WTC11 (cell line): Measurements from ENCODE around the gene ZNF628. TPM values are rescaled to one million over a fixed set of nuclear protein-coding genes. Genes with fewer than 3 reads are reported as not detected.
A peak's percentile ranks its signal among the peaks of the same experiment; 100 is the strongest.

Experiments used
- ATAC-seq: fragments of 200-7000 bp; cut with Tn5 transposase; 2 replicates; pipeline ENCODE4 v1.10.0; 2021; ENCODE audit warnings: mild to moderate bottlenecking, moderate library complexity
- CTCF ChIA-PET: fragments of 300-600 bp; sonication (Branson Sonifier 250); formaldehyde crosslinking; loops from one replicate; lab custom pipeline; 2021; ENCODE audit warnings: antibody characterized with exemption; lab: Charles Lee
- POLR2A ChIA-PET: fragments of 350-600 bp; sonication (Branson Sonifier 250); formaldehyde crosslinking; loops from one replicate; lab custom pipeline; 2021; ENCODE audit warnings: antibody characterized with exemption; lab: Charles Lee
- DNase-seq: peaks from one replicate; pipeline ENCODE4 v3.0.0; 2021; ENCODE audit warnings: low spot score
- H3K27ac Mint-ChIP-seq: 2 replicates; pipeline ENCODE4 v1.8.0; 2021; ENCODE audit warnings: mixed read lengths
- H3K27me3 Mint-ChIP-seq: 2 replicates; pipeline ENCODE4 v1.8.0; 2021; ENCODE audit warnings: low read depth, mild to moderate bottlenecking, moderate library complexity, mixed read lengths
- H3K36me3 Mint-ChIP-seq: 2 replicates; pipeline ENCODE4 v1.8.0; 2021; ENCODE audit warnings: mixed read lengths
- H3K4me1 Mint-ChIP-seq: 2 replicates; pipeline ENCODE4 v1.8.0; 2022; ENCODE audit warnings: mixed read lengths
- H3K4me3 Mint-ChIP-seq: 2 replicates; pipeline ENCODE4 v1.8.0; 2021; ENCODE audit warnings: mild to moderate bottlenecking, moderate library complexity, mixed read lengths
- H3K9me3 Mint-ChIP-seq: 2 replicates; pipeline ENCODE4 v1.8.0; 2021; ENCODE audit warnings: mixed read lengths
- ATF2 ChIP-seq: sonication (generic); formaldehyde crosslinking; IDR thresholded peaks from 2 replicates; pipeline ENCODE4 v1.8.1; 2022; ENCODE audit warnings: low read depth, missing genetic modification reagents, borderline replicate concordance
- CTCF ChIP-seq: fragments of 200-600 bp; IDR thresholded peaks from 2 replicates; pipeline ENCODE4 v1.8.0; 2022; ENCODE audit warnings: antibody characterized with exemption
- E2F1 ChIP-seq: sonication (generic); formaldehyde crosslinking; IDR thresholded peaks from 2 replicates; pipeline ENCODE4 v1.8.0; 2022; ENCODE audit warnings: mild to moderate bottlenecking, missing genetic modification reagents
- ELF4 ChIP-seq: sonication (generic); formaldehyde crosslinking; IDR thresholded peaks from 2 replicates; pipeline ENCODE4 v1.8.1; 2022; ENCODE audit warnings: low read depth, mild to moderate bottlenecking, moderate library complexity, missing genetic modification reagents
- ERG ChIP-seq: fragments of 250-450 bp; sonication (Bioruptor Pico); IDR thresholded peaks from 2 replicates; pipeline ENCODE4 v1.8.0; 2021; ENCODE audit warnings: mild to moderate bottlenecking
- FOXJ3 ChIP-seq: sonication (generic); formaldehyde crosslinking; IDR thresholded peaks from 2 replicates; pipeline ENCODE4 v1.9.0; 2021; ENCODE audit warnings: missing genetic modification reagents, mild to moderate bottlenecking, borderline replicate concordance
- IRF1 ChIP-seq: sonication (generic); formaldehyde crosslinking; IDR thresholded peaks from 2 replicates; pipeline ENCODE4 v1.8.0; 2023; ENCODE audit warnings: missing genetic modification reagents
- JUN ChIP-seq: sonication (generic); formaldehyde crosslinking; IDR thresholded peaks from 2 replicates; pipeline ENCODE4 v1.8.0; 2023; ENCODE audit warnings: mild to moderate bottlenecking, missing genetic modification reagents
- MLX ChIP-seq: sonication (generic); formaldehyde crosslinking; IDR thresholded peaks from 2 replicates; pipeline ENCODE4 v1.8.1; 2023; ENCODE audit warnings: mild to moderate bottlenecking, missing genetic modification reagents, moderate library complexity
- MYBL2 ChIP-seq: sonication (generic); formaldehyde crosslinking; IDR thresholded peaks from 2 replicates; pipeline ENCODE4 v1.8.1; 2023; ENCODE audit warnings: mild to moderate bottlenecking, moderate library complexity, missing genetic modification reagents
- NFATC4 ChIP-seq: fragments of 250-450 bp; sonication (Bioruptor Pico); IDR thresholded peaks from 2 replicates; pipeline ENCODE4 v1.9.0; 2021; ENCODE audit warnings: mild to moderate bottlenecking
- NR1H2 ChIP-seq: sonication (generic); formaldehyde crosslinking; IDR thresholded peaks from 2 replicates; pipeline ENCODE4 v1.9.0; 2021; ENCODE audit warnings: mild to moderate bottlenecking, moderate library complexity, missing genetic modification reagents
- PREB ChIP-seq: sonication (generic); formaldehyde crosslinking; IDR thresholded peaks from 2 replicates; pipeline ENCODE4 v1.8.1; 2022; ENCODE audit warnings: mild to moderate bottlenecking, missing genetic modification reagents, moderate library complexity, borderline replicate concordance
- RELA ChIP-seq: sonication (generic); formaldehyde crosslinking; IDR thresholded peaks from 2 replicates; pipeline ENCODE4 v1.8.1; 2022; ENCODE audit warnings: missing genetic modification reagents, mild to moderate bottlenecking, borderline replicate concordance
- SMAD4 ChIP-seq: sonication (generic); formaldehyde crosslinking; IDR thresholded peaks from 2 replicates; pipeline ENCODE4 v1.8.0; 2022; ENCODE audit warnings: mild to moderate bottlenecking, missing genetic modification reagents
- TEAD1 ChIP-seq: sonication (generic); formaldehyde crosslinking; IDR thresholded peaks from 2 replicates; pipeline ENCODE4 v1.8.0; 2022; ENCODE audit warnings: mild to moderate bottlenecking, missing genetic modification reagents
- TEAD4 ChIP-seq: sonication (generic); formaldehyde crosslinking; IDR thresholded peaks from 2 replicates; pipeline ENCODE4 v1.8.0; 2022; ENCODE audit warnings: mild to moderate bottlenecking, missing genetic modification reagents
- ZNF219 ChIP-seq: sonication (generic); formaldehyde crosslinking; IDR thresholded peaks from 2 replicates; pipeline ENCODE4 v1.8.0; 2023; ENCODE audit warnings: missing genetic modification reagents, mild to moderate bottlenecking, borderline replicate concordance
- ZNF281 ChIP-seq: sonication (generic); formaldehyde crosslinking; IDR thresholded peaks from 2 replicates; pipeline ENCODE4 v1.8.0; 2023; ENCODE audit warnings: mild to moderate bottlenecking, missing genetic modification reagents
- total RNA-seq: library from RNA; stranded (reverse); gene quantifications from 3 replicates; pipeline ENCODE4 v1.2.3, GENCODE V29; 2021

Gene ZNF628
- total RNA-seq, 1 experiment from 2014 or later, result 23.6 TPM

- DNase-seq (no peak), ATAC-seq (no peak)
- no peaks in the 10 kb centered on the region for H3K9me3 Mint-ChIP-seq
- H3K27me3 Mint-ChIP-seq, result peaks cover 28% of the 10 kb centered on the region
- H3K4me3 Mint-ChIP-seq, result peak overlapping the region; percentile 84
- POLR2A ChIA-PET, result no interaction called here
- CTCF ChIA-PET, result interaction anchor here (0.6 to 2.2 kb wide), 5 partner anchors 10 to 170 kb away, joined by 3 to 16 read pairs (median 7); partner anchors contain the start of gene ZNF628
- H3K27ac Mint-ChIP-seq, result no peak overlapping the region
- TF ChIP-seq SMAD4 (CRISPR knock-in tag) (no peak), FOXJ3 (no peak), TEAD4 (CRISPR knock-in tag) (no peak), ATF2 (CRISPR knock-in tag) (no peak), E2F1 (CRISPR knock-in tag) (no peak), IRF1 (CRISPR knock-in tag) (no peak), NR1H2 (CRISPR knock-in tag) (no peak), JUN (CRISPR knock-in tag) (no peak), ZNF219 (no peak), TEAD1 (CRISPR knock-in tag) (no peak), ELF4 (CRISPR knock-in tag) (no peak)
- H3K4me1 Mint-ChIP-seq, result peaks cover 47% of the 10 kb centered on the region
- no peaks in the 10 kb centered on the region for H3K36me3 Mint-ChIP-seq
Observed at GRCh38 chr19:55462722-55463121, 13.7 kb upstream of the ZNF628 start.

- no peaks in the 10 kb centered on the region for H3K9me3 Mint-ChIP-seq
- H3K27ac Mint-ChIP-seq, result no peak overlapping the region
- H3K4me1 Mint-ChIP-seq, result peaks cover 44% of the 10 kb centered on the region
- ChIA-PET POLR2A (no interaction called here), CTCF (interaction anchor here (1.1 to 1.5 kb wide), 2 partner anchors 40 kb away, joined by 3 to 10 read pairs; no protein-coding TSS in a partner anchor)
- H3K4me3 Mint-ChIP-seq, result peak overlapping the region; percentile 30; the same call in 1 of the 2 replicates
- H3K36me3 Mint-ChIP-seq, result no peaks in the 10 kb centered on the region
- no peak for ATAC-seq
- TF ChIP-seq MYBL2, result no peak
- no peak for TF ChIP-seq CTCF
- TF ChIP-seq E2F1 (CRISPR knock-in tag), result no peak
- TF ChIP-seq PREB, result no peak
- TF ChIP-seq ERG, result no peak
- no peak for TF ChIP-seq NFATC4 (CRISPR knock-in tag)
- no peak for TF ChIP-seq MLX (CRISPR knock-in tag)
- no peak for TF ChIP-seq ZNF281 (CRISPR knock-in tag)
- no peak for TF ChIP-seq RELA (CRISPR knock-in tag)
- TF ChIP-seq, all 79 proteins: peak for 0
- peaks cover 28% of the 10 kb centered on the region for H3K27me3 Mint-ChIP-seq
- no peak for DNase-seq
Observed at GRCh38 chr19:55463583-55464031, 12.8 kb upstream of the ZNF628 start.
